ENCODE data around the gene GPX1.

The GPX1 gene

GRCh38 chr3:49311283-49311682 is 46.9 kb downstream of the GPX1 start:
- DNase-seq (ENCODE audit: low spot score): no peak

DNA sequence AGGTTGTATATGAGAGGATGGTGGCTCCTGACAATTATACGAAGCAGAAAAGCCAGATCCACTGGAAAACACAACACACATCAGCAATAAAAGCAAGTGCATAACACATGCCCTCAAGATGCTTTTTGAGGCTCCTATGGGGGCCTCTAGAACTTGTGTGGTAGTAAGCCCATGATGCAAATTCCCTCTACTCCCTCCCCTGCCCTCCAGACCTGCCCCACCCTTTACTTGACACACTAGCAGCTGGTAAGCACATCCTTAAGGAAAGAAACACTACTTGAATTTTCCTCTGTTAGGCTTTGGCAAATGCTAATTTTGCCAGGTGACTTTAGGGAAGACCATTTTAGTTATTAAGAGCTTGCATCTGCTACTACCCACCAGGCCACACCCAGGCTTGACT is 47.5 kb downstream of the GPX1 start:
- DNase-seq (ENCODE audit: low spot score): no peak

Measured in kidney capillary endothelial cell (primary cell).